DND-41 (cell line): Measurements from ENCODE around the gene CD300E.
"Not testable (repeated sequence)": the region's sequence is repeated elsewhere in the genome, so short reads cannot be mapped to it uniquely, and the experiment has no call there.

Source experiments
- CTCF ChIP-seq: IDR thresholded peaks from 2 replicates; pipeline ENCODE4 v1.5.1; 2012; ENCODE audit warnings: borderline replicate concordance, low read length, moderate library complexity, mild to moderate bottlenecking; ENCODE audit not compliant: poor library complexity, severe bottlenecking; ENCODE audit errors: extremely low read depth
- EZH2 ChIP-seq: IDR thresholded peaks from 3 replicates; pipeline ENCODE4 v1.6.1; 2012; ENCODE audit warnings: borderline replicate concordance, low read depth, mild to moderate bottlenecking, moderate library complexity, low read length, inconsistent platforms; ENCODE audit not compliant: severe bottlenecking

- not testable (repeated sequence) for TF ChIP-seq CTCF, EZH2
These were observed 6.7 kb upstream of the CD300E start for GRCh38 chr17:74630251-74630650.
